Middle frontal gyrus (tissue), 1 donor: ENCODE results near the gene SPATA12.

Experiments used
- DNase-seq: peaks from one replicate; pipeline ENCODE4 v3.0.0-alpha.2; 2015; ENCODE audit warnings: low spot score; ENCODE audit errors: extremely low spot score

The SPATA12 gene

DNA sequence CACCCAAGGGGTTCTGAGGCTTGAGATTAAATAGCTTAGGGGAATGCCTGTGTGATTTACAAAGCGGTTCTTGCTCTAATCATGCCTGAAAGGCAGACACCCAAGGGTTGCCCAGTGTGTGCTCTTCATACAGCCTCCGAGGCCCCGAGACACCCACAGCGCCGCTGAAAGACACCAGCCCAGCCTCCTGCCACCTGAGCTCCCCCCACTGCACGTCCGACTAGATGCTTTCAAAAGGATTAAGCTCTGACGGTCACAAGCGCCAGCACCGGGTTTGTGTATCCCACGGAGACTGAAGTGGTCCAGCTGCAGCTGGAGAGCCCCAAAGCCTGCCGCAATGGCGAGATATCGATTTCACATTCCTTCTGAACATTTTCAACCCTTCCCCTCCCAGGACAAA is 50.3 kb downstream of the SPATA12 start:
- DNase-seq = no peak

DNA sequence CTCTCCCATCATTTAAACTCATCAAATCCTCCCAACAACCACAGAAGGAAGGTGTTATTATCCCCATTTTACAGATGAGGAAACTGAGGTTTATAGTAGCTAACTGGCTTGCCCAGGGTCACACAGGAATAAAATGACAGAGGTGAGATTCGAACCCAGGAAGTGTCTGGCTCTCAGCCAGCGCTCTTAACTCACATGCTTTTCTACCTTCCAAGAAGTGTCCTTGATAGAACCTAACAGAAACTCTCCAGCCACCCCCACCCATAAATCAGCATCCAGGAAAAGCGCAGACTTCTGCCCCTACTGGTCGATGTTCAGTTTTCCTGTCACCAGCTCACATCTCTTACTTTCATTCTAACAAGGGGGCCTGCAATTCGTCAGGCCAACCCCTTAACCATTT is 51.7 kb downstream of the SPATA12 start:
- DNase-seq = no peak

DNA sequence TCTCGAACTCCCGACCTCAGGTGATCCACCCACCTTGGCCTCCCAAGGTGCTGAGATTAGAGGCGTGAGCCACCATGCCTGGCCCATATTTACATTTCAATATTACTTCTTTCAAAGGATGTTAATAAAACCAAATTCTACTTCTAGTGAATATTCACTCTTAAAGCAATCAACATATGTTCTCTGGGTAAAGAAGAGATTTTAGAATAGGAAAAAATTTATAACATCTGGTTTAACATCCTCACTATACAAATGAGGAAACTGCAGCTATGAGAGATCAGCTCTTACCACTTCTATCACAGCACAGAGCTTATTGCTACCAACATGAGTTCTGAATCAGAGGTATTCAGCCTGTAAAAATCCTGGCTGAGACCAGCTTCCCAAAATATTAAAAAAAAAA is 56.0 kb downstream of the SPATA12 start:
- no peak for DNase-seq

DNA sequence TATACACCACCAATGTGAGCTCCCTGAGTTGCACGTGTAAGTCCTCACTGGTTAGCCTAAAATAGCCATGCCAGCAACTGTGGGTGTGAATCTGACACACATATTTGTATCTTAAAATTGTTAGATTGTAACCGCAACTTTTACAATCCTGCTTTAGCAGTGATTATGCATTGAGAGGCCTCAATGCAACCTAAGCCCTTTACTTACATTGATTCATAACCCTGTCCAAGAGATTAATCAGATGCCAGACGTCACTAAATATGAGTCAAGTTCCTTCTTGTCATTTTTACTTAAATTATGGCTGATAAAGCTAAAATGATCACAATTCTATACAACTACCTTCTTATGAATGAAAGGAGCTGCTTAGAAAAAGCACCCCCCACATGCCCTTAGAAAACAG is 57.8 kb downstream of the SPATA12 start:
- DNase-seq = no peak

DNA sequence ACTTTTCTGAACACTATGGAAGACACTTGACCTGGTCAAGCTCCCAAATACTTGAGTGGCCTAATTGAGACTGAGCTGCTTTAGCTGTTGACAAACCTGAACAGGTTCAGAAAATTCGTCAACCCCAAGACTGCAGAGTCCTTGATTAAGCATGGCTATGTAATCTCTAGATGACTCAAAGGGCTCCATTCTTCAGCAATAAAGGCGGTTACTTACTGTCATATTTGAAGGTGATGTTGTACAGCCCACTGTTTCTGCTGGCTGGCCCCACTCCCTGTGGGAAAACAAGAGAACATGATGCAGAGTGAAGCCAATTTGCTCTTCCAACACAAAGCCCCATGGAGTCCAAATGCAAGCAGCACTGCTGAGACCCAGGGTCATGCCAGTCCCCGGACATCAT is 59.6 kb downstream of the SPATA12 start:
- DNase-seq = no peak

DNA sequence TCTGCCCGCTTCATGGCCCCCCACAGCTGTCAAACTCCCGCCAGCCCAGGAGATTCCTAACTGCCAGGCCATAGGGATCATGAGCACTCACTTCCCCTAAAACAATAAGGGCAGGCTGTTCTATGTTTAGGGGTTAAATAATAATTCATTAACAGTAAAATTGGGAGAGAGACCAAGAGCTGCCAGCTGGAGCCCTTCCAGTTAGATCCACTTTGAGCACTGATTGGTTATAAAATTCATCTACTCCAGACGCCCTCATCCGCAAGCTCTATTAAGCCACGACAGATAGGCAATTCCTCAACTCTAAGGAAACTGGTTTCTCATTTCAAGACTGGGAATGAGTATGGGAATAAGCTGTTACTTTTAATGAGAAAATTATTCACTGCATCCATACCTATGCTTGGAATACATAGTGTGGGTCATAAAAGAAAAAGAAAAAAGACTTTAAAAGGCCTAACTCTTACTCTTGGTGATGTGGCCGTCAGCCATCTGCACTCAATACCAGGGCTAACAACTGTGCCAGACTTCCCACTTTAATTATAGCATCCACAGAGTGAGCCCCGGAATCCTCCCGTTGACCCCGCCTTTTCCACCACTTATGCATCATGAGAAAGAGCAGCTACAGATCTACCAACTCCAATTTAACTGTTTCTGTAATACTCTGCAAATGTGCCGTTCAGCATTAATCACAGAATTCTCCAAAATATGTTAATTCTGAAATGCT is 60.1 kb downstream of the SPATA12 start:
- DNase-seq = no peak
